ENCODE measurements around the gene TMEM178B.

- TF ChIP-seq EZH2 (IDR thresholded peaks at IDR 0.05; ENCODE audit: borderline replicate concordance, insufficient read depth, low read depth, low read length, poor library complexity, severe bottlenecking) (no peak), CTCF (IDR thresholded peaks at IDR 0.05) (no peak)
These were observed 362.8 kb downstream of the TMEM178B start for GRCh38 chr7:141436575-141437075.

All from B cell (primary cell).